K562 (cell line): ENCODE results near the gene RNF32.

Experiments
- U2AF2 ChIP-seq: fragments of 200-400 bp; formaldehyde crosslinking; optimal IDR thresholded peaks from 2 replicates; pipeline ENCODE3; 2017; ENCODE audit warnings: low read depth, mild to moderate bottlenecking, low read length
- ZNF217 ChIP-seq: sonication (generic); formaldehyde crosslinking; IDR thresholded peaks from 2 replicates; pipeline ENCODE4 v1.8.0; 2022; ENCODE audit warnings: mild to moderate bottlenecking, missing genetic modification reagents
- TF ChIP-seq, protein P1 (sequence below): sonication (generic); formaldehyde crosslinking; IDR thresholded peaks from 2 replicates; pipeline ENCODE4 v1.8.1; 2023; ENCODE audit warnings: mild to moderate bottlenecking, missing genetic modification reagents

DNA sequence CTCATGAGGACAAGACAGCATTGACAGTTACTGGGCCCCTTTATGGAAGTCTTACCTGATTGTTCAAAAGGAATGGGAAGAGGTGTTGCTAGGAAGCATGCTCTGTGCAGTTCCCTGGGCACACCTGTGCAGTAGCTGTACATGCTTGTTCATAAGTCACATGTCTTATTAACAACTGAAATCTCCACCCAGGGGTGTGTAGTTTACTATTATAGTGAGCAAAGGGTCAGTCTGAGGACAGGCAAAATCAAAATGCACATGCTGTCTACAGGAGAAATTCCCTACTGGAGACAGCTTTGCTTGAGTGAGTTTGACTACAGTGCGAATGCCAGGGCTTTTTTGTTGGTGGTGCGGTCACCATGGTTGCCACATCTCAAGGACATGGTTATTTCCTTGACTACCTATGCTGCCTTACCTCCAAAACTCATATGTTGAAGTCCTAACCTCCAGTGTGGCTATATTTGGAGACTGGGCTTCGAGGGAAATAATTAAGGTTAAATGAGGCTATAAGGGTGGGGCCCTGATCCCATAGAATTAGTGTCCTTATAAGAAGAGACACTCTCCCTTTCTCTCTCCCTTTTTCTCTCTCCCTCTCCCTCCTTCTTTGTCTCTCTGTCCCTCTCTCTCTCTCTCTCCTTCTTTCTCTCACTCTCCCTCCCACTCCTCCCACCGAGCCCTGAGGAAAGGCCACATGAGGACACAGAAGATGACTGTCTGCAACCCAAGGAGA, 48.3 kb upstream of the RNF32 start:
- TF ChIP-seq U2AF2, result no peak
- no peak for TF ChIP-seq ZNF217 (CRISPR knock-in tag)
- TF ChIP-seq, protein P1, sequence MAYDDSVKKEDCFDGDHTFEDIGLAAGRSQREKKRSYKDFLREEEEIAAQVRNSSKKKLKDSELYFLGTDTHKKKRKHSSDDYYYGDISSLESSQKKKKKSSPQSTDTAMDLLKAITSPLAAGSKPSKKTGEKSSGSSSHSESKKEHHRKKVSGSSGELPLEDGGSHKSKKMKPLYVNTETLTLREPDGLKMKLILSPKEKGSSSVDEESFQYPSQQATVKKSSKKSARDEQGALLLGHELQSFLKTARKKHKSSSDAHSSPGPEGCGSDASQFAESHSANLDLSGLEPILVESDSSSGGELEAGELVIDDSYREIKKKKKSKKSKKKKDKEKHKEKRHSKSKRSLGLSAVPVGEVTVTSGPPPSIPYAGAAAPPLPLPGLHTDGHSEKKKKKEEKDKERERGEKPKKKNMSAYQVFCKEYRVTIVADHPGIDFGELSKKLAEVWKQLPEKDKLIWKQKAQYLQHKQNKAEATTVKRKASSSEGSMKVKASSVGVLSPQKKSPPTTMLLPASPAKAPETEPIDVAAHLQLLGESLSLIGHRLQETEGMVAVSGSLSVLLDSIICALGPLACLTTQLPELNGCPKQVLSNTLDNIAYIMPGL (CRISPR knock-in tag), result no peak
